GM19397 (cell line): ENCODE results near the gene FILIP1L.
A peak's percentile ranks its signal among the peaks of the same experiment; 100 is the strongest.

Experiments used
- ATAC-seq: cut with Tn5 transposase; IDR thresholded peaks from one replicate; pipeline ENCODE4 v1.9.1; 2021; ENCODE audit warnings: mild to moderate bottlenecking, moderate library complexity; ENCODE audit not compliant: unreplicated experiment

Gene FILIP1L

GRCh38 chr3:99900248-99900647 lies 214.1 kb downstream of the FILIP1L start:
- ATAC-seq = no peak

GRCh38 chr3:99899603-99900002 lies 214.7 kb downstream of the FILIP1L start:
- no peak for ATAC-seq

GRCh38 chr3:99896482-99896881 lies 217.8 kb downstream of the FILIP1L start:
- no peak for ATAC-seq

GRCh38 chr3:99895703-99896441 lies 218.4 kb downstream of the FILIP1L start:
- no peak for ATAC-seq

GRCh38 chr3:99895131-99895696 lies 219.1 kb downstream of the FILIP1L start:
- no peak for ATAC-seq

GRCh38 chr3:99892332-99892731 lies 222.0 kb downstream of the FILIP1L start:
- ATAC-seq = no peak

- no peak for ATAC-seq
These were observed 222.6 kb downstream of the FILIP1L start for GRCh38 chr3:99891610-99892285.

GRCh38 chr3:99885851-99886250 lies 228.4 kb downstream of the FILIP1L start:
- ATAC-seq = no peak

GRCh38 chr3:99885085-99885484 lies 229.2 kb downstream of the FILIP1L start:
- ATAC-seq = no peak

GRCh38 chr3:99884484-99884883 lies 229.8 kb downstream of the FILIP1L start:
- no peak for ATAC-seq

- ATAC-seq = no peak
These were observed 230.6 kb downstream of the FILIP1L start for GRCh38 chr3:99883693-99884092.

- no peak for ATAC-seq
These were observed 231.2 kb downstream of the FILIP1L start for GRCh38 chr3:99883138-99883461.

GRCh38 chr3:99882436-99883137 lies 231.7 kb downstream of the FILIP1L start:
- no peak for ATAC-seq

- no peak for ATAC-seq
These were observed 233.2 kb downstream of the FILIP1L start for GRCh38 chr3:99881121-99881524.

- no peak for ATAC-seq
These were observed 235.0 kb downstream of the FILIP1L start for GRCh38 chr3:99879275-99879674.

GRCh38 chr3:99878005-99878404 lies 236.3 kb downstream of the FILIP1L start:
- no peak for ATAC-seq

GRCh38 chr3:99877031-99877579 lies 237.2 kb downstream of the FILIP1L start:
- no peak for ATAC-seq

GRCh38 chr3:99875929-99876841 lies 238.1 kb downstream of the FILIP1L start:
- ATAC-seq = peak; percentile 94

- ATAC-seq = no peak
These were observed 238.7 kb downstream of the FILIP1L start for GRCh38 chr3:99875581-99875928.

GRCh38 chr3:99874237-99875002 lies 239.9 kb downstream of the FILIP1L start:
- no peak for ATAC-seq
